NCI-H345 treated with DMSO at 0.1 percent for 48 hours (cell line): ENCODE measurements around the gene QRICH2.
"Not testable (repeated sequence)": the region's sequence is repeated elsewhere in the genome, so short reads cannot be mapped to it uniquely, and the experiment has no call there.

Experiments
- DNase-seq: peaks from one replicate; lab custom pipeline; 2025; ENCODE audit not compliant: unreplicated experiment; lab: John Stamatoyannopoulos, UW

Gene QRICH2

DNA sequence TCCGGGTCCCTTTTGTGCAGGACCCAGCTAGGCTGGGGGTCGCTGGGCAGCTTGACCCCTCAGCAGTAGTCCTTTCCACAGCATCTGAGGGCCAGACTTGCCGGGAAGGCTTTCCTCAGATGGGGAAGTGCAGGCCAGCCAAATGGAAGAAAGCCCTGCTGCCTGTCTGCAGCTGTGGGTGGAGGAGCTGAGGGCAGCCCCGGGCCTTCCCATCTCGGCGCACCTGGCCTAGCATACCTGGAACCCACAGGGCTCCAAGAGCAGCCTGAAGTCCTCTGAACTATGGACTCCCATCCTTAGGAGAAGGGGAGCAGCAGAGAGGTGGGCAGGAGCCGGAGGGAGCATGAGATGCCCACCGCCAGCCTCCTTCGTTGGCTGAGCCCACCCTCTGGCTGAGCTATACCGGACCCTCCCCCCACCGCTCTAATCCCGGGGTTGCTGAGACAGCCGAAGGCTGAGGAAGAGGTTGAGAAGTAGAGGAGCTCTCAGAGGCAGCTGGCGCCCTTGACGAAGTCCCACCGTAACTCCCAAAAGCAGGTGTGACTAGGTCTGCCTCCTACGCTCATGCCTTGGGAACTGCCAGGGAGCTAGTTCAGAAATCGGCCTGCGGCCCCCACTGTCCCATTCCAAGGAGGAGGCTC is 29.7 kb downstream of the QRICH2 start:
- DNase-seq = no peak

DNA sequence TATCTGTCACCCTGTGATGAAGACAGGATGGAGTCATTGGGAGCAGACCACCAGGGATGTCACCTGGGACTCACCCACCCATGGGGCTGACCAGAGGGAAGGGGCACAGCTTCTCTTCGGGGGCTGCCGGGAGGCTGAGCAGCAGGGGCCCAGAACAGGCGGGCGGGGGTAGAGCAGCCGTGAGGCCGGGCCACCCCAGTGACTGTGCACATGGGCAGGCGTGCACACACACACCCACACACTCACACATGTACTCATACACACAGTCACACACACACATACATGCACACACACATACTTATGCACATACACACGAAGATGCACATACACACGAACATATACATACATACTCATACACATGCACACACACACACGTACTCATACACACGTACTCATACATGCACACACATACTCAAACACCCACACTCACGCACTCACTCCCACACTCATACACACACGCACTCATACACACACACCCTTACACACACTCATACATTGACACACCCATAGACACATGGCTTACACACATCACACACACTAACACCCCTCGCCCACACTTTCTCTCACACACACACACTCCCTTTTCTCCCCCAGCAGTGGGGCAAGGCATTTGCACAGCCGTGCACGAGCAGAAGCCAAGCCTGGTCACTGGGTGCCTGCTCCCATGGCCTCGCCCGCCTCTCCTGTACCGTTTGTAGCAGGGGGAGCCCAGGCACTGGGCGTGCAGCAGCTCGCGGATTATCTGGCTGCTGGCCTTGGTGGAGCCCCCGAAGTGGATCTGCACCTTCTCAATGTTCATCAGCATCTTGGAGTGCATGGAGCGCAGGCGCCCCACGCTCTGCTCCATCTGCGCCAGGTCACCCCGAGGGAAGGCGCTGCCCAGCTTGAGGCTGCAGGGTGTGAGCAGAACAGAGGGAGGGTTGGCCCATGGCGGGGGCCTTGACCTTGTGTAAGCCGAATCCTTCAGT is 30.5 kb downstream of the QRICH2 start:
- no peak for DNase-seq

DNA sequence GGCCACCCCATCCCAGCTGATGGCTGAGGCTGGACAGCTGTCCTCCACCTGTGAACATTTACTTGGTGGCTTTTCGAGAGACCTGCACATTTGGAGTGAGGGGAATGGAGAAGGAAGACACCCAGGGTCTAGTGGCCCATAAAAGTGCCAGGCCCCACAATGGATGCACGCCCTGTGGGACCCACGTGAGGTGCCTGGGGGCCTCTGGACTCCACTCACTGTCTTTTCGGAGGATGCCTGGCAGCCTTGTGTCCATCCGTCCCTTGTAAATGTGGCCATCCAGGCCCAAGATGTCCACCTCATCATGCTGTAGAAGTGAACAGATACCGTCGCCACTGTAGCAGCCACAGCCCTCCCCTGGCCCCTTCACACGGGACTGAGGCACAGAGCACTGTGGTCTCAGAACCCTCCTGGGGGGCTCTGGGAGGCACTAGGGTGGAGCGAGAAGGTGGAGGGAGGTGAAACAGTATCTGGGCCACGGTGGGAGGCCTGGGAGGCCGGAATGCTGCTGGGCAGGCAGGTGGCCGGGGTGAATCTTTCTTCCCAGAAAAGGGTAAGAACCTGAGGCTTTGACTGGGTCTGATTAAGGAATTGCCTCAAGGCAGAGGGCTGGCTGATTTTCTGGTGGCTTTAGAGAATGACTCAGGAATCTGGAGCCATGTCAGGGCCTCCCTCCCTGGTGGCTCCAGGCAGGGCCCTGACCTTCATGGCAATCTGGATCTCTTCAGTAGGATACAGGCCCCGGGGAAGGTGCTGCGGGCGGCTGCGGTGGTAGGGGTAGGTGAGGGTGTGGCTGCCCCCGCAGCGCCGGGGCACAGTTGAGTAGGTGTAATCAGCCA is 31.4 kb downstream of the QRICH2 start:
- no peak for DNase-seq

DNA sequence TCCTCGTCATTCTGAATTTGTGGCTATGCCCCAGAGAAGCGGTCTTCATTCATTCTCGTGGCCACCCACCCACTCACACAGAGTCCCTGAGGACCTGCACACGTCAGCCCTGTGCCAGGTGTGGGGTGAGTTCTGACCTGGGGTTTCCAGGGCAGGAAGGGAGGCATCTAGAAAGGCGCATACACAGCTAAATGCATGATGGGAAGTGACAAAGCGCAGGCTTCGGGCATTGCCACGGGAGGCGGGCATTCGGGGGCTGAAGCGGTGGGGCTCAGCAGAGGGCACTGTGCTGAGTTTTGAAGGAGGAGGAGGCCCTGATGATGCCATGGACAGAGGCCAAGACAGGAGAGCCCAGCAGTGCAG is 32.0 kb downstream of the QRICH2 start:
- no peak for DNase-seq

DNA sequence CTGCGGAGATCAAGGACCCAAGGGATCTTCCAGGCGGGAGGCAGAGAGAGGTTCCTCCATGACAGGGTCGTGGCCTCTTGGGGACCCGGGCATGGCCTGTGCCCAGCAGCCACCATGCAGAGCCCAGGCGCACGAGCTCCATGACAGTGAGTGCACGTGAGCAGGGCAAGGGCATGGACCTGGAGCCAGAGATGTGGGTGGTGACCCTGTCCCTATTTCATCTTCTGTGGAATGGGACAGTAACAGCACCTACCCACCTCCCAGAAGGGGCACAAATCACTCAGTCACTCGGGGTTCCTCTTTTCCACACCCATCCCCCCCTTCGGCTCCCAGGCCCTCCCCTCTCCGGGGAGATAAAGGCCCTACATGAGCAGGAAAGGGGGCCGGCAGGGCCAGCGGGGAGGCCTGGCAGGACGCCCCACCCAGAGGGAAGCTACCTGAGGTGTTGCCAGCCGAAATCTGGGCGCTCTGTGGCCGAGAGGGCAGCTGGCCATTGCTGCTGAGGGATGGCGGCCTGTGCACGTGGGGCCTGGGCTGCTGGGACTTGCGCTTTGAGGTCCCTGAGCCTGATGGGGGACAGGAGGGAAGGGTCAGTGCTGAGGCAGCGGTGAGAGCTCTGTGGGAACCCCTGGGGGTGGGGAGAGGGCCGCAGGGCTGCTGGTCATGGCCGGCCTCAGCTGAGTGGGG is 32.6 kb downstream of the QRICH2 start:
- DNase-seq = no peak

DNA sequence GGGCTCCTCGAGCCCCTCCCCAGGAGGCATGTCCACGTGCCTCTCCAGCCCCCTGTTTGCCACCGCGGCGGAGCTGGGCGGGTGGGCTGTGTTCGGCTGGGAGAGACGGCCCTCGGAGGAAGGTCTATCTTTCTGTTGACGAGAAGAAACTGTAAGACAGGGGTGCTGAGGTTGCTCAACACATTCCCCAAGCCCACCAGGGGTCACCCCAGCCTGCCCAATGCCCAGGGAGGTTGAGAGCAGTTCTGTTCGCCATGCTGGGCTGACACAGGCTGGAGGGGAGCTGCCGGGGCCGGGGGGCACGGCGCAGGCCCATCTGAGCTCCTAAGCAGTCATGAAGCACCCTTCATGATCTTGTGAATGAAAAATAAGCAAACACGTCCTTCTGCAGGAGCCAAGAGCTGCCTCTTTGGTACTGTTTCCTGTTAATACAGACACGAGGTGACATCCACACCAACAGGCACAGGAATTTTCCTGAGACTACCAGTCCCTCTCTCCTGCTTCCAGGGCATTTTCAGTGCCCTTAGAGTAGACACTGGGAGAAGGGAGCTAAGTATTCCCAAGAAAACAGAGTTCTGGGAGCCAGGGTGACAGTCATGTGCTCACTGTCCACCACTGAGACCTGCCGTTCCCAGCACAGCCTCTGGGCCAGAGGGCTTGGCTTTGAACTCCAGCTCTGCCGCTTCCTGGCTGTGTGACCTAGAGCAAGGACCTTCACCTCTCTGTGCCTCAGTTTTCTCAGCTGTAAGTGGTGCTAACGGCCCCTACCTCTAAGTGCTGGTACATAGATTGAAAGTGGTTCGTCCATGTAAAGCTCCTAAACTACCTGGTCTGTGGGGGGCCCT is 33.7 kb downstream of the QRICH2 start:
- DNase-seq = no peak

DNA sequence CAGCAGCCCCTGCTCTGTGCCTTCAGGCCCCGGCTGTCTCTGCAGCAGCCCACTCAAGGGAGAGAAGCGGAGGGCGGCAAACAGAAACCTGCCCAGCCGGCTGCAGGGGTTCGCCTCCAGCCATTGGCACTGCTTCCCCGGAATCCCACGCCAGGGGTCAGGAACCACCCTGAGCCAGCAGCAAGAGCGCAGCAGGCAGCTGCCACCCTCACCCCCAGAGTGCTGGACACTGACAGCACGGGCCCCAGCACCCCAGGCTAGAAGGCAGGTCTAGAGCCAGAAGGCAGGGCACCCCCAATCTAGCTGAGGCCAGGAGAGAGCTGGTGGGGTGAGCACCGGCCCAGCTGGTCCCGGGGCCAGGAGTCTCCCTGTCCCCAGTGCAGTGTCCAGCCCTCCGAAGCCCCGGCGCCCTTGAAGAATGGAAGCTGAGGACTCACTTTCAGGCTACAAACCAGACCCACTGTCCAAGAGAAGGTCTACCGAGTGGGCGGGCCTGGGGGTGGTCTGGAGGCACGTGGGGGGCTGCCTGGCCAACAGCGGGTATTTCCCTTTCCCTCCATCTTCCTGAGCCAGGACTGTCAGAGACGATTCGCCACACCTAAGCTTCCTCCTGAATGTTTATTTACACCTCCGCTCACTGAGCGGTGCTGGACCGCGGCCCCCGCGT is 34.5 kb downstream of the QRICH2 start:
- DNase-seq = no peak

DNA sequence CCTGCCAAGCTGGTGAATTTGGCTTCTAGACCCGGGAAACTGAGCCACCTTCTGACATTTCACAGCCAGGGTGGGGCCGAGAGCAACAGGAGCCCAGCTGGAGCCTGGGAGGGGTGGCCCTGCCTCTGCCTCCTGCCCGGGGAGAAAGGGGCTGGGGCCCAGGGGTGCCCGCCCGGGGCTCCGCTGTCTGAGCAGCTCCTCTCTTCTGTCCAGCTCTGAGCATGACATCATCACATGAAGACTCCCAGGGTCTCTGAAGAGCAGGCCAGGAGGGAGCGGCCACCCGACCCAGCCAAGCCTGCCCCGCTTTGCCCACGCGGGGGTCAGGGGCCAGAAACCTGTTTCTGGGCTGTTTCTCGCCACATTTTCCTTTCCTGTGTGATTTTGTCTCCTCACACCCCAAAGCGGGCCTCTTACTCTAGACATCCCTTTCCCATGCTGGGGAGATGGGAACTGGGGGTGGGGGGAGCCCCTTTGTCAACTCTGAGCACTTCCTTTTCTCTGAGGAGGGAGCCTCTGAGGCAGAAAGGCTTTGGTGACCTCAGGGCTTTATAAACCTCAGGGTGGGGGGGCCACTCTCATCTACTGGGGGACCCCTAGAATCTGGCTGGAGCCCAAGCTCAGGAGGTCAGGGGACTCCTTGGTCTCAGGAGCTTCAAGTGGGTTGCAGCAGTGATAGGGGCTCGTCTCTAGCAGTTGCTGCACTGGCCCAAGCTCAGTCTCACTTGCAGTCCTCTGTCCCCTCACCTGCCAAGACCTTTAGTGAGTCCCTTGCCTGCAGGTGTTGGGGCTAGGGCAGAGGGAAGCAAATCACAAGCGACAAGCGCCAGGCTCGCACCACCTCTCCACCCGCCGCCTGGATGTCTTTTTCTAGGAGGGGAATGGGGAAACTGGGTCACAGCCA is 35.3 kb downstream of the QRICH2 start:
- no peak for DNase-seq

DNA sequence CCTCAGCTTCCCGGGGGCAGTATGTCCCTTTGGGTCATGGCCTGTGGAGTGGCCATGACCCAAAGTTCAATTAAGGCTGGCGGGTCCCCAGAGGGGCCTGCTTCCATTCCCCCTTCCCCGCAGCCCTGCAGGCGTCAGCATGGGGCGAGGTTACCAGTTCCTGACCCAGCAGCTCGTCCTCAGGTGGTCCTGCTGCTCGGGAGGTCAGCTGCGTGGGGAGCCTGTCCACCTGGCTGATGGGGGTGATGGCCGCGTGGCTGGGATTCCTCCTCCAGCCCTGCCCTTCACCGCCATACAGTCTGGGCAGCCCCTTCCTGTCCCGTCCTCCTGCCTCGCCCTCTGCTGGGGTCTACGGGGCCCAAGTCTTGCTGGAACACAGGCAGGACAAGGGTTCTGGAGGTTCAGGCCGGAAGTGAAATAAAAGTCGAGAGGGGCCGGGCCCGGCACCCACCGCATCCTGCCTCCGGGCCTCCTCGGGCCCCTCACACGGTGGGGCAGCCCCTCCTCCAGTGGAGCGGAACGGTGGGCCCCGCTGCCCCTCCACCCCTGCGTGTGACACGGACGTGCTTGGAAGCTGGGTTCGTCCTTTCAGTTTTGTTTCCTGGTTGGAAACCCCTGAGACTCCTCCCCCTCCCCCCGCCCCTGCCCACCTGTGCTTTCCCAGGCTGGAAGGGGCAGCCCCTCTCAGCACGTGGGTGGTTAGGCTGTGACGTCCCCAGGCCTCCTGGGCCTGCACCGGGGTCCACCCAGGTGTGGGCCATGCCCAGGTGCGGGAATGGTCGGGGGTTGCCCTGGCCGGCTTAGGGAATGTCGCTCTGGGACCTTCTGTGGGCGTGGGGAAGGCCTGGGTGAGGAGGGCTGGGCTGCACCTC is 36.2 kb downstream of the QRICH2 start:
- DNase-seq = no peak

DNA sequence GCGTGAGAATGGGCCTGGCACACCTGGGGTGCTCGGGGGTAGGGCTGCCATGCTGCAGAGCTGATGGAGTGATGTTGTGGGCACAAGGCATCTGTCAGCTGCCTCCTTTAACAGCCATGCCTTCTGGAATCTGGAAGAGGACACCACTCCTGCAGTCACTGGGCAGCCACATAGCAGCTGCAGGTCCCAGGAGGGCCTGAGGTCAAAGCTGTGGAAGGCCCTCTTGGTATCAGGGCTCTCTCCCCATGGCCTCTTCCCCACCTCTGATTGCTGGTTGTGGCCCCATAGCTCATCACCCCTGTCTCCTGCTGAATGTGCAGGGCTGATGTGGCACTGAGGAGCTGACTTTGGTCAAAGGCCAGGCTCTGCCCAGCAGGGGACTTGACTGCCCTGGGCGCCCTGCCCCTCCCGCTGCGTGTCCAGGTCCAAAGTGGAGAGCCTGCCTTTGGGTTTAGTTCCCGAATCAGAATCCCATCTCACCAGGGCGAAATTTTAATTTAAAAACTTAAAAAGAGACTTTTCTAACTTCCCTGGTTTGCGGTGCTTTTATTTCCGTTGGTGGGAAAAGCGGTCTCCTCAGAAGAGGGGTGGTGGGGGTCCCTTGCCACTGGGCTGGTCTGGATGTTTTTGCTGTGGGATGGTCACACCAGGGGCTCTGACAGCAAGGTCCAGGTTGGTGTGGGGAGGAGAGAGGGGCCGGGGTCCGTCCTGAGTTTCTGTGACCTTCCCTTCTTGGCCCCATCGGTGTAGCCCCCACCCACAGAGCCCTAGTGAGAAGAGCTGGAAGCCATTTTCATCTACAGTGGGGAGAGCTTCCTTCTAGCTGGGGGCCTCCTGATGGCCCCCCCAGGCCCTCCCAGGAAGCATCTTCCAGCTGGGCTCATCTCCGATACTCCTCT is 37.1 kb downstream of the QRICH2 start:
- no peak for DNase-seq

DNA sequence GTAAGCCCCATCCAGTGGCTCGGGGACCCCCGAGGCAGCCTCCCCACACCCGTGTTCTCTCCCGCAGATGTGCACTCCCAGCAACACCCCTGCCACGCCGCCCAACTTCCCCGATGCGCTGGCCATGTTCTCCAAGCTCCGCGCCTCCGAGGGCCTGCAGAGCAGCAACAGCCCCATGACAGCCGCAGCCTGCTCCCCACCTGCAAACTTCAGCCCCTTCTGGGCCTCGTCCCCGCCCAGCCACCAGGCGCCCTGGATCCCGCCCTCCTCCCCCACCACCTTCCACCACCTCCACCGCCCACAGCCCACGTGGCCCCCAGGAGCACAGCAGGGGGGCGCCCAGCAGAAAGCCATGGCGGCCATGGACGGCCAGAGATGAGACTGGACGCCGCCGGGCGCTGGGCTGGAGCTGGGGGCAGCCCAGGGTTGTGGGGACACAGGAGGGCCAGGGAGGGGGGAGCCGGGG is 37.9 kb downstream of the QRICH2 start:
- no peak for DNase-seq

DNA sequence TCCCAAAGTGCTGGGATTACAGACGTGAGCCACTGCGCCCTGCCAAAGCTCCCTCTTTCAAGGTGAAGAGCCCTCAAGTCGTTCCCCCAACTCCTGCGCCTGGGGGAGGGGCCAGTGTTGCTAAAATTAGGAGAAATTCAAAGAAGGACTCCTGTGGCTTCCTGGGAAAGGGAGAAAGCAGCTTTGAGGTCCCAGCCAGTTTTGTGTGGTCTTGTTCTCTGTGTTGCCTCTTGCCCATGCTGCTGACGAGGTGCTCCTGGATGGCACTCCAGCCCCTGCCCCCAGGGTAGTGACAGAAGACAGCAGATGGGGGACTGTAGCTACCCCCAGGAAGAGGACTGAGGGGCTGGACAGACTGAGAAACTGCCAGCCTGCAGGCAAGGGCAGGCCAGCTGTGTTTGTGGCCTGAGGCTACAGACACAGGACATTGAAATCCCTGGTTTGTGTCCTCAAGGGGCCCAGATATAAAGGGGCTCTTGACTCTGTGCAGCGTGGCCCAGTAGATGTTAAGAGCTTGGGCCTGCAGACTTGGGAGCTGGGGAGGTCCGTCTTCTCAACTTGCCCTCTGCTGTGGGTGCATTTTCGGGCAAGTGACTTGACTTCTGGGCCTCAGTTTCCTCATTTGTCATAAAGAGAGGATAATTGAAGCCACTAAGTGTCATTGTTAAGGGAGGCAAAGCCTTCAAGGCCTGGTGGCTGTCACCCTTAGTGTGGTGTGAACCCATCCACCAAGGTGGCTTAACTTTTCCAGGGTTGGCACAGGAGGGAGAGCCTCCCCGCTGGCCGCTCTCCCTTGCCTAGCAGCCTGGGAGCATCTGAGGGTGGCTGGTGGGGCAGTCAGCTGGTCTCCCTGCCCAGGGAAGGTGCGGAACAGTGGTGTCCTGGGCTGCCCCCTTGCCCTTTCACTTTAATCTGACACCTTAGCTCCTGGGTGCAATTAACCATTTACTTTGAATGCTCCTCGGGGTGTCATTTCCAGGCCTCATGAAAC is 38.8 kb downstream of the QRICH2 start:
- DNase-seq = no peak

DNA sequence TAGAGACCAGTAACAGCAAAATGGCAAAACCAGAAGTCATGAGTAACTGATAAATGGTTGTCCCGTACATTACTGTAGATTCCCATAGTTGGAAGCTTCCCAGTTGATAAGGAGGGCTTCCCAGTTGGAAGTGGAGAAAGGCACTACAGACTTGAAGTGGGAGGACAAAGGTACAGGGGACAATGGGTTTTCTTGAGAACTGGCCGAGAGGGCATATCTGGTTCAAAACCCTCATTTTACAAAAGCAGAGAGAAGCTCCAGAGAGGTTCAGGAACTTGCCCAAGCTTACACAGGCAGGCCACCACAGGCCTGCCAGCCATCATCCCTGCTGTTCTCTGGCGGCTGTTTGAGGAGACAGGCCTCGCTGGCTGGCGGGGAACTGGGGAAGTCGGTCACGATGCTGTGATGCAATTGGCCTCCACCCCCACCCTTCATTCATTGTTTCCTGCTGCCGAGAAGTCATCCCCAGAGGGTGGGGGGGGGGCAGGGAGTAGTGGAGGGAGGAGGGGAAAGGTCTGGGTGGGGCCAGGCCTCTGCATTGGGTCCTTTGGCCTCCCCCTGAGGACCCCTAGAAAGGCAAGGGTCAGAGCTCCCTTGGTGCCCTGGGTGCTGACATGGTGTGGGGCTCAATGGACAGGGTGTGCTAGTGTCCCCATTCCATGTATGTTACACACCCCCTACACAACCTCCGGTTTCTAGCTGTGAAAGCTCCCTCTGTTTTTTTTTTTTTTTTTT is 39.9 kb downstream of the QRICH2 start:
- DNase-seq = no peak

DNA sequence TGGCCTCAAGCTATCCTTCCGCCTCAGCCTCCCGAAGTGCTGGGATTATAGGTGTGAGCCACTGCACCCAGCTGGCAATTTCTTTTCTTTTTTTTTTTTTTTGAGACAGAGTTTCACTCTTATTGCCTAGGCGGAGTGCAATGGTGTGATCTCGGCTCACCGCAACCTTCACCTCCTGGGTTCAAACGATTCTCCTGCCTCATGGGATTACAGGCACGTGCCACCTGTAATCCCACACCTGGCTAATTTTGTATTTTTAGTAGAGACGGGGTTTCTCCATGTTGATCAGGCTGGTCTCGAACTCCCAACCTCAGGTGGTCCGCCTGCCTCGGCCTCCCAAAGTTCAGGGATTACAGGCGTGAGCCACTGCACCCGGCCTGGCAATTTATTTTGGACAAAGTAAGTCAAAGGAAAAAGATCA is 40.5 kb downstream of the QRICH2 start:
- DNase-seq = not testable (repeated sequence)
